ACC112 (cell line): ENCODE data around the gene COL23A1.
"Not testable (repeated sequence)": the region's sequence is repeated elsewhere in the genome, so short reads cannot be mapped to it uniquely, and the experiment has no call there.

ENCODE experiments used
- H2AFZ ChIP-seq: fragments of 200-600 bp; sonication (generic); one replicate; pipeline ENCODE4 v1.6.0; 2017; ENCODE audit warnings: antibody characterized with exemption, low read length; ENCODE audit not compliant: unreplicated experiment
- H3K27ac ChIP-seq: fragments of 200-600 bp; sonication (generic); 2 replicates; pipeline ENCODE4 v1.5.1; 2014; ENCODE audit warnings: low read depth, mild to moderate bottlenecking, antibody characterized with exemption, low read length, moderate library complexity
- H3K27me3 ChIP-seq: fragments of 200-600 bp; sonication (generic); 2 replicates; pipeline ENCODE4 v1.6.1; 2014; ENCODE audit warnings: mild to moderate bottlenecking, antibody characterized with exemption, low read length, moderate library complexity, mixed read lengths; ENCODE audit not compliant: insufficient read depth
- H3K36me3 ChIP-seq: fragments of 200-600 bp; sonication (generic); 2 replicates; pipeline ENCODE4 v1.6.1; 2016; ENCODE audit warnings: mild to moderate bottlenecking, antibody characterized with exemption, low read length, moderate library complexity, mixed read lengths; ENCODE audit not compliant: insufficient read depth
- H3K4me1 ChIP-seq: fragments of 200-600 bp; sonication (generic); one replicate; pipeline ENCODE4 v1.6.1; 2016; ENCODE audit warnings: low read length, mixed read lengths; ENCODE audit not compliant: insufficient read depth, unreplicated experiment, control insufficient read depth
- H3K4me3 ChIP-seq: fragments of 200-600 bp; sonication (generic); 2 replicates; pipeline ENCODE4 v1.5.1; 2014; ENCODE audit warnings: mild to moderate bottlenecking, low read depth, low read length
- H3K79me2 ChIP-seq: fragments of 200-600 bp; sonication (generic); one replicate; pipeline ENCODE4 v1.6.0; 2016; ENCODE audit warnings: low read length; ENCODE audit not compliant: control insufficient read depth, unreplicated experiment, insufficient read depth

Gene COL23A1

DNA sequence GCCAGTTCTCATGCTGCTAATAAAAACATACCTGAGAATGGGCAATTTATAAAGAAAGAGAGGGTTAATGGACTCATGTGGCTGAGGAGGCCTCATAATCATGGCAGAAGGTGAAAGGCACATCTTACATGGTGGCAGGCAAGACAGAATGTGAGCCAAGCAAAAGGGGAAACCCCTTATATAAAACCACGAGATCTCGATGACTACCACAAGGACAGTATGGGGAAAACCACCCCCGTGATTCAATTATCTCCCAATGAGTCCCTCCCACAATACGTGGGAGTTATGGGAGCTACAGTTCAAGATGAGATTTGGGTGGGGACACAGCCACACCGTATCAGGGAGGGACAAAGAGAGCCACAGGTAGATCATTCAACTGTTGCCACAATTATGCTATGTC lies 272.5 kb downstream of the COL23A1 start:
- H2AFZ ChIP-seq, H3K4me3 ChIP-seq, H3K79me2 ChIP-seq, H3K27ac ChIP-seq, H3K36me3 ChIP-seq, H3K4me1 ChIP-seq: not testable (repeated sequence)
- H3K27me3 ChIP-seq: peaks cover 34% of the 10 kb centered on the region

DNA sequence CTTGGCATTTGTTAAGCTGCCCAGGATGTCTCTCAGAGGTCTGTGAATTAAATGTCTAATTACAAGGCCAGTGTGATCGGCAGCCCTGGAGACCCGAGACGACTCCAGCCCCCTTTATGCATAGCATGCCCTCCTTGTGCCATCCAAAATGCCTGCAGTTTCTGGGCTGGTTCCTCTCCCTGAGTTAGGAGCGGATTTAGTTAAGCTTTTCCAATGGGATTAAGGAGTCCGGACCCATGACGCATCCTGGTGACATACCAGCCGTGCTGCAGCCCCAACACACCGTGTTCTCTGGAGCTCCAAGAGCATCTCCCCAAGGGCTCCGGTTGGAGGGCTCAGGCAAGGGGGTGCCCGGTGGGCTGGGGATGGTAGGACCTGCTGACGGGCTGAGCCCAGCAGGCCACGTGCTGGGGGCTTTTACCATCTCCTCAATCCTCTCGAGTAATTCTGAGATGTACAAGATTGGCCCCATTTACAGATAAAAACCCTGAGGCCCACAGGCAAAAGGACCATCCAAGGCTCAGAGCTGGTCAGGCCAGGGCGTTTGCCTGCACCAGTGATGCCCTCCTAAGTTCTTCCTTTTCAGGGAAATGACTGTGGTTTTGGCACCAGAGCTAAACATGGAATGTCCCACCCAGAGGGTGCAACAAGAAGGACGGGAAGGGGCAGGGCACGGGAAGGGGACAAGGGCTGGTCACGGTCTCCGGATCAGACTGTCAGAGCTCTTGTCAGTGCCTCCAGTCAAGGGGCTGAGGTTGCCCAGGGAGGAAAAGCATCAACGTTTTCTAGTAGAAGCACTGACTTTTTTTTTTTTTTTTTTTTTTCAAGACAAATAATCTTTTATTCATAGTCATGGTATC lies 275.0 kb downstream of the COL23A1 start:
- H3K27me3 ChIP-seq: peaks cover 34% of the 10 kb centered on the region
- H3K79me2 ChIP-seq: no peaks in the 10 kb centered on the region
- H3K4me1 ChIP-seq: no peaks in the 10 kb centered on the region
- H2AFZ ChIP-seq: no peak overlapping the region
- H3K36me3 ChIP-seq: no peaks in the 10 kb centered on the region
- no peak overlapping the region for H3K27ac ChIP-seq
- no peak overlapping the region for H3K4me3 ChIP-seq

GRCh38 chr5:178314061-178314660 lies 276.0 kb downstream of the COL23A1 start:
- Histone ChIP-seq H3K27me3 (peaks cover 34% of the 10 kb centered on the region), H3K79me2 (no peaks in the 10 kb centered on the region), H3K36me3 (no peaks in the 10 kb centered on the region), H3K27ac (no peak overlapping the region), H3K4me3 (no peak overlapping the region), H2AFZ (no peak overlapping the region), H3K4me1 (no peaks in the 10 kb centered on the region)

GRCh38 chr5:178313316-178313715 lies 276.9 kb downstream of the COL23A1 start:
- Histone ChIP-seq H3K36me3 (no peaks in the 10 kb centered on the region), H2AFZ (no peak overlapping the region), H3K27ac (no peak overlapping the region), H3K4me3 (no peak overlapping the region), H3K79me2 (no peaks in the 10 kb centered on the region), H3K4me1 (no peaks in the 10 kb centered on the region), H3K27me3 (peaks cover 34% of the 10 kb centered on the region)

- Histone ChIP-seq H3K79me2 (no peaks in the 10 kb centered on the region), H3K36me3 (no peaks in the 10 kb centered on the region), H3K4me1 (no peaks in the 10 kb centered on the region), H2AFZ (no peak overlapping the region), H3K27me3 (peaks cover 30% of the 10 kb centered on the region), H3K27ac (no peak overlapping the region), H3K4me3 (no peak overlapping the region)
Measured at GRCh38 chr5:178312880-178313282, 277.3 kb downstream of the COL23A1 start.

DNA sequence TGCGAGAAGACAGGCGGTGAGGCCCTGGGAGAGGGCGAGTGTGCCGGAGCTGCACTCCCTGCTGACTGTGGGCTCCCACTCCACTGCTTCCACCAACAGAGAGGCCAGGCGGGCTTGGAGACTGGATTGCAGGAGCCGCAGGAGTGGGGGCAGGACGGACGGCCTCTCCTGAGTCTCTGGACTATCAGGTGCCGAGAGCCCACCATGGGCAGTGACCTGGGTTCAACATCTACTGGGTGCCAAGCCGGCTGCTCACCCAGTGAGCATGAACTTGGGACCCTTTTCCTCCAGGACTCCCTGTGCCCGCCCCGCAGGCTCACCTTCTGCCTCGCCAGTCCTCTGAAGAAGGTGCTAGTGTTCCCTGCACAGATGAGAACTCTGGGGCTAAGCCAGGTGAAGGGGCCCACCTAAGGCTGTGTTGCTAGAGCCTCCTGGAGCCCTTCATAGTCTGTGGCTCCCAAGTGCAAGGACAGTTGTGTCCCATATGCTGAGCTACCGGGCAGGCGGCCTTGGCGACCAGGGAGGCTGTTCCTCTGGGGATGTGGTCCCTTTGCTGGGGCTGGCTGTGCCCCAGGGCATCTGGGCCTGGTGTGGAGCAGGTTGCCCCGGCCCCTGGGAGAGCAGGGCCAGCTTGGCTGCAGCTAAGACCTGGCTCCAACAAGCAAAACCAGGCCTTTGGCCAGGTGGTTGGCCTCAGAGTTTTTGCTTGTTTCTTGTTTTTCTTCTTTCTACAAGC lies 279.9 kb downstream of the COL23A1 start:
- Histone ChIP-seq H3K4me3 (no peak overlapping the region), H3K36me3 (no peaks in the 10 kb centered on the region), H3K27ac (no peak overlapping the region), H3K79me2 (no peaks in the 10 kb centered on the region), H3K4me1 (no peaks in the 10 kb centered on the region), H3K27me3 (peaks cover 10% of the 10 kb centered on the region; the same call in 1 of the 2 replicates), H2AFZ (no peak overlapping the region)

DNA sequence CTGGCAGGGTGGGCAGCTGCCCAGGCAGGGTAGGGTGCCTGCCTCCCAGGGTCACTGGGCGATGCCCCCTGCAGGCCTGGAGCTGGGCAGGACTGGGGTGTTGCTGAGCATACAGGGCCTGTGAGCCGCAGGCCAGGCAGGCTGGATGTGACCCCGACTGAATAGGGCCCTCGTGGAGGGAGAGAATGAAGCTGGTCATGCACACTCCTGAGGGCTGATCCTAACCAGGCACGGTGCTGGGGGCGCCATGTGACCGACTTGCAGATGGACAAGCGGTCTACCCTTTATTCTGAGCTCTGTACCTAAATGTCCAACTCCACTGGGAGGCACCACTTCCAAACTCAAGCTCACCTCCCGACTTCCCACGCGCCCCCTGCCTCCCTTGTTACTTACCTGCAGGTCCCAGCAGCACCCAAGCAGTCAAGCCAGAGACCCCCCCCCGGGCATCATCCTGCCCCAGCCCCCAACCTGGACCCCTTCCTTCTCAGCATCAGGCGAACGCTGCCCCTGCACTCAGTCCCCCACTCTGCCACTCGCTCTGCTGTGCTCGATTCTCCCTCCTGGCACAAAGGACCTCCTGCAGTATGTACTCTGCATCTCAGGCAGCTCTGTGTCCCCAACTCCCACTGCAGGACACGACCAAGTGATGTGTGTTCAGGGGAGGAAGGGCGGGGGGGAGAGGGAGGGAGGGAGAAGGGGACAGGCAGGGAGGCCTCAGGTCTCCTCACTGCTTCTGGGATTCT lies 280.8 kb downstream of the COL23A1 start:
- Histone ChIP-seq H3K79me2 (no peaks in the 10 kb centered on the region), H3K27ac (no peak overlapping the region), H3K4me3 (no peak overlapping the region), H3K4me1 (no peaks in the 10 kb centered on the region), H2AFZ (no peak overlapping the region), H3K27me3 (peaks cover 5% of the 10 kb centered on the region; the same call in 1 of the 2 replicates), H3K36me3 (no peaks in the 10 kb centered on the region)

DNA sequence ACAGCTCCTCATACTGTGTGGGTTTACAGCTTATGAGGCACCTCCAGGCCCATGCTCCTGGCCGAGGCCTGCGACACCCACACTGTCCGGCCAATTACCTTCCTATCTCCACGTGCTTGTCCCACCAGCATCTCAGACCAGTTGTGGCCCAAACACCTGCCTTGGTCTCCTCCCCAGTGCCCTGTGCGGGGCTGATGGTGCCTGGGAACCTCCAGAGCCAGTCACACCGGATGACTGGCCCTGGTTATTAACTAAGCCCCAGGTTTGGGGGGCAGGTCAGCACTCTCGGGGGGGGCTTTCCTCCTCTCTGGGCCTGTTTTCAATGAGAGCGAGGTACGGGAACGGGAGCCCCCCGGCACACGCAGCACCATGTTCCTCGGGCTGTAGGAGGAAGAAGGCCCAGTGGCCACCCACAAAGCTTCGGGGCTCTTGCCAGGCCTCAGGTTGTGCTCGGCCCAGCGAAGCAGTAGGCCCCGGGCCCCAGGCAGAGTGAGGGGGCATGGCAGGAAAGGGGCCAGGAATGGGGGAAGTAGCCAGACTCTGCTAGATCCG lies 281.6 kb downstream of the COL23A1 start:
- H3K27ac ChIP-seq: no peak overlapping the region
- no peaks in the 10 kb centered on the region for H3K4me1 ChIP-seq
- H2AFZ ChIP-seq: no peak overlapping the region
- peaks cover 5% of the 10 kb centered on the region; the same call in 1 of the 2 replicates for H3K27me3 ChIP-seq
- no peak overlapping the region for H3K4me3 ChIP-seq
- no peaks in the 10 kb centered on the region for H3K79me2 ChIP-seq
- H3K36me3 ChIP-seq: no peaks in the 10 kb centered on the region

GRCh38 chr5:178307267-178308045 lies 282.7 kb downstream of the COL23A1 start:
- Histone ChIP-seq H3K27me3 (no peaks in the 10 kb centered on the region), H3K4me3 (no peak overlapping the region), H2AFZ (no peak overlapping the region), H3K4me1 (no peaks in the 10 kb centered on the region), H3K27ac (no peak overlapping the region), H3K79me2 (no peaks in the 10 kb centered on the region), H3K36me3 (no peaks in the 10 kb centered on the region)
